Measurements from ENCODE around the gene ZMYND10. TPM values are rescaled to one million over a fixed set of nuclear protein-coding genes. Genes with fewer than 3 reads are reported as not detected.
A peak's percentile ranks its signal among the peaks of the same experiment; 100 is the strongest.

The ZMYND10 gene
- polyA plus RNA-seq, 1 of the 3 experiments (the other 2 are of a cell fraction): 0.95 TPM

- Histone ChIP-seq H3K27ac (ENCODE audit: low read depth in 2 of 2, low read length in 1 of 2) (peak overlapping the region in 1 of 2 experiments; percentile 100; a peak in 2 of 4 replicates), H3K4me3 (ENCODE audit: low read depth in 2 of 2, low read length in 1 of 2) (no peak overlapping the region), H3K27me3 (ENCODE audit: insufficient read depth) (no peaks in the 10 kb centered on the region), H3F3A (replicated peaks; ENCODE audit: insufficient read depth) (no peaks in the 10 kb centered on the region), H3K36me3 (replicated peaks in 1 of 2; ENCODE audit: control insufficient read depth in 1 of 2, insufficient read depth in 2 of 2, low read length in 1 of 2) (no peaks in the 10 kb centered on the region), H3K4me2 (no peak overlapping the region), H3K9me2 (no peaks in the 10 kb centered on the region), H3K79me2 (ENCODE audit: insufficient read depth) (no peaks in the 10 kb centered on the region), H3K4me1 (ENCODE audit: control insufficient read depth in 1 of 2, insufficient read depth in 2 of 2, low read depth in 1 of 2, low read length in 1 of 2) (peaks cover 0 to 99% of the 10 kb centered on the region in 2 experiments; a peak in 2 of 4 replicates), H4K20me1 (ENCODE audit: insufficient read depth) (no peaks in the 10 kb centered on the region), H3K9ac (no peak overlapping the region), H2AFZ (ENCODE audit: low read depth) (no peak overlapping the region), H3K9me3 (no peaks in the 10 kb centered on the region)
- POLR2A ChIA-PET: interaction anchor here (1.2 to 4.8 kb wide), 3 partner anchors 8 to 42 kb away, joined by 4 to 27 read pairs (median 25); no protein-coding TSS in a partner anchor
- no peak for TF ChIP-seq REST (IDR thresholded peaks at IDR 0.05; ENCODE audit: low read depth, low read length)
- TF ChIP-seq MXI1 (IDR thresholded peaks at IDR 0.05; ENCODE audit: low read depth, low read length): no peak
- TF ChIP-seq SIN3A (IDR thresholded peaks at IDR 0.05; ENCODE audit: borderline replicate concordance, low read depth, low read length): no peak
- no peak for TF ChIP-seq FOXM1 (IDR thresholded peaks at IDR 0.05; ENCODE audit: low read depth)
- CTCF ChIA-PET: interaction anchor here (0.6 to 11.5 kb wide), 21 partner anchors 9 to 1169 kb away, joined by 3 to 128 read pairs (median 9); partner anchors contain the start of genes CYB561D2, HEMK1, NPRL2 and TMEM115
- no peak for DNase-seq
- 67% methylated on average over 17 of the region's 22 CpGs for WGBS (ENCODE audit: low lambda C conversion rate)
These were observed 43.3 kb upstream of the ZMYND10 start for GRCh38 chr3:50388720-50389413.

GRCh38 chr3:50388016-50388719 lies 42.6 kb upstream of the ZMYND10 start:
- CTCF ChIA-PET: interaction anchor here (0.7 to 11.5 kb wide), 20 partner anchors 8 to 181 kb away, joined by 3 to 128 read pairs (median 10); partner anchors contain the start of genes CYB561D2, HEMK1, NPRL2 and TMEM115
- Histone ChIP-seq H3K27ac (ENCODE audit: low read depth in 2 of 2, low read length in 1 of 2) (peak overlapping the region in 1 of 2 experiments; percentile 100; a peak in 2 of 4 replicates), H2AFZ (ENCODE audit: low read depth) (no peak overlapping the region), H3K4me1 (ENCODE audit: control insufficient read depth in 1 of 2, insufficient read depth in 2 of 2, low read depth in 1 of 2, low read length in 1 of 2) (peaks cover 0 to 99% of the 10 kb centered on the region in 2 experiments; a peak in 2 of 4 replicates), H3F3A (replicated peaks; ENCODE audit: insufficient read depth) (no peaks in the 10 kb centered on the region), H4K20me1 (ENCODE audit: insufficient read depth) (no peaks in the 10 kb centered on the region), H3K9me3 (no peaks in the 10 kb centered on the region), H3K4me2 (no peak overlapping the region), H3K79me2 (ENCODE audit: insufficient read depth) (no peaks in the 10 kb centered on the region), H3K36me3 (replicated peaks in 1 of 2; ENCODE audit: control insufficient read depth in 1 of 2, insufficient read depth in 2 of 2, low read length in 1 of 2) (no peaks in the 10 kb centered on the region), H3K27me3 (ENCODE audit: insufficient read depth) (no peaks in the 10 kb centered on the region), H3K9me2 (no peaks in the 10 kb centered on the region), H3K9ac (no peak overlapping the region), H3K4me3 (ENCODE audit: low read depth in 2 of 2, low read length in 1 of 2) (no peak overlapping the region)
- POLR2A ChIA-PET: interaction anchor here (1.2 to 4.8 kb wide), 3 partner anchors 19 to 43 kb away, joined by 4 to 25 read pairs (median 8); partner anchors contain the start of genes CYB561D2 and NPRL2
- peak; percentile 62 for TF ChIP-seq SMC3 (IDR thresholded peaks at IDR 0.05; ENCODE audit: low read depth, low read length)
- TF ChIP-seq CTCF (IDR thresholded peaks at IDR 0.05): peak; percentile 46
- TF ChIP-seq MXI1 (IDR thresholded peaks at IDR 0.05; ENCODE audit: low read depth, low read length): 0 out of 2 replicates have a peak, but pooled peaks have one; percentile 3
- TF ChIP-seq YY1 (IDR thresholded peaks at IDR 0.05; ENCODE audit: low read depth): no peak
- TF ChIP-seq FOXJ3 (CRISPR knock-in tag; IDR thresholded peaks at IDR 0.05): 0 out of 2 replicates have a peak, but pooled peaks have one; percentile 2
- TF ChIP-seq RAD21 (IDR thresholded peaks at IDR 0.05; ENCODE audit: low read length): peak; percentile 73
- peak; percentile 55 for TF ChIP-seq GATA2 (CRISPR knock-in tag; IDR thresholded peaks at IDR 0.05)
- peak in 1 of 2 experiments; percentile 86; a peak in 1 of 4 replicates for TF ChIP-seq EP300 (IDR thresholded peaks at IDR 0.05; ENCODE audit: borderline replicate concordance in 1 of 2, low read depth in 1 of 2, low read length in 1 of 2)
- no peak for TF ChIP-seq JUND (IDR thresholded peaks at IDR 0.05)
- peak; percentile 89 for DNase-seq
- WGBS (ENCODE audit: low lambda C conversion rate): 43% methylated on average over 13 of the region's 25 CpGs

All from SK-N-SH (cell line).